GM18861 (cell line): ENCODE results near the gene IQGAP2.

Source experiments
- ATAC-seq: cut with Tn5 transposase; IDR thresholded peaks from one replicate; pipeline ENCODE4 v1.9.1; 2021; ENCODE audit not compliant: unreplicated experiment

IQGAP2 gene

DNA sequence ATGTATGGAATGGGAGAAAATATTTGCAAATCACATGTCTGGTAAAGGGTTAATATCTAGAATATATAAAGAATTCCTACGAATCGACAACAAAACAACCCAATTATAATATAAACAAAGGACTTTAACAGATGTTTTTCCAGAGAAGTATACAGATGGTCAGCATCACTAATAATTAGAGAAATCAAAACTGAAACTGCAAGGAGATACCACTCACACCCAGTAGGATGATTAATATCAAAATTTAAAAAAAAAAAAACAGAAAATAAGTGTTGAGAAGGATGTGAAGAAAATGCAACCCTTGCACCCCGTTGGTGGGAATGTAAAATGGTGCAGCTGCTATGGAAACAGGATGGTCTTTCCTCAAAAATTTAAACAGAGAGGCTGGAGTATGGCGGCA, 278.2 kb downstream of the IQGAP2 start:
- no peak for ATAC-seq

DNA sequence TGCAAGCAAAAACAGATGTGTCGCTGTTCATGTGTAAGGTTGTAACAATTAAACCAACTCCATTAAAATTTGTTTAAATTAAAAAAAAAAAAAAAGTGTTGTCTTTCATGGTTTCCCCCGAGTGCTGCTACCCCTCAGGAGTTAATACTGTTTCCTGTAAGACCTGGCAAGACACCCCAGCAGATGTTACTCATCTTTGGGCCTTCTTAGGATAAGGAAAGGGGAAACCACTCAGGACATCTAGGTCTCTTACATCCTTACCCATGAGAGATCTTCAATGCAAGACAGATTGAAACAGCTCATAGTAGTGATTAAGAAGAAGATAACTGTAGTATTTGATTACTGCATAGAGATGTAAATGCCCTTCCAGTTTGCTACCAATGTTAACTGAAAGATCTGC, 279.3 kb downstream of the IQGAP2 start:
- no peak for ATAC-seq

DNA sequence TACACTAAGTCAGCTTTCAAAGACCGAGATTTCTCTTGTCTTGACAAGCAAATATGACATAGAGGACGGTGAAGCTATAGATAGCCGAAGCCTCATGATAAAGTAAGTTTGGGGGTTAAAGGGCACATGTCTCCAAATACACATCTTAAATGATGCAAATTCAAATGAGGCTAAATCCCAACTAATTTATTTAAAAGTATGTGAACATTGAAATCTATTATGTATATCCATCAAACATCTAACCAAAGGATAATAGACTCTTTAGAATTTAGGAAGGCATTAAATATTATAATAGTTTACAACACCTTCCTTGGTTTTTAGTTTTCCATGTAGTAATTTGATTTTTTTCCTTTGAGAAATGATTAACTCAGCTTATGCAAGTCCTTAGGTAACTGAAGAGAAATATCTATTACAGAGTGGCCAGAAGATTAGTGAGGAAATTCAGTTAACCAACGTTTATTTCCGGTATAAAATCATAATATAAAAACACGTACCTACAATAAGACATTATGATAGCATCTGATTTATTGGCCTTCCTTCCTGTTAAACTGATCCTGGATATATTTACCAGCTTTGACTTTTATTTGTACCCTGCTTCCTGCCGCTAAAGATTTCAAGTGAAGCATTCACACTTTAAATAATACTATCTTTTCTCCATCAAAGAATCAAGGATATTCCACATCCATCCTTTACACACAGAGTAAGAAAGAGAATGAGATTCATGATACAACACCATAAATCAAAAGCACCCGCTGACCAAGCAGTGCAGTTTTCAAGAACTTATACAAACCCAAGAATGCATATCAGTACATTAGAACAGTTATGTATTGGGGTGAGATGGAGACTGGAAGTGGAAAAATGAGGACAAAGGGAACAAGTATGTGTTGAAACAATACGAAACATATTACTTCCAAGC, 281.0 kb downstream of the IQGAP2 start:
- ATAC-seq, result no peak

DNA sequence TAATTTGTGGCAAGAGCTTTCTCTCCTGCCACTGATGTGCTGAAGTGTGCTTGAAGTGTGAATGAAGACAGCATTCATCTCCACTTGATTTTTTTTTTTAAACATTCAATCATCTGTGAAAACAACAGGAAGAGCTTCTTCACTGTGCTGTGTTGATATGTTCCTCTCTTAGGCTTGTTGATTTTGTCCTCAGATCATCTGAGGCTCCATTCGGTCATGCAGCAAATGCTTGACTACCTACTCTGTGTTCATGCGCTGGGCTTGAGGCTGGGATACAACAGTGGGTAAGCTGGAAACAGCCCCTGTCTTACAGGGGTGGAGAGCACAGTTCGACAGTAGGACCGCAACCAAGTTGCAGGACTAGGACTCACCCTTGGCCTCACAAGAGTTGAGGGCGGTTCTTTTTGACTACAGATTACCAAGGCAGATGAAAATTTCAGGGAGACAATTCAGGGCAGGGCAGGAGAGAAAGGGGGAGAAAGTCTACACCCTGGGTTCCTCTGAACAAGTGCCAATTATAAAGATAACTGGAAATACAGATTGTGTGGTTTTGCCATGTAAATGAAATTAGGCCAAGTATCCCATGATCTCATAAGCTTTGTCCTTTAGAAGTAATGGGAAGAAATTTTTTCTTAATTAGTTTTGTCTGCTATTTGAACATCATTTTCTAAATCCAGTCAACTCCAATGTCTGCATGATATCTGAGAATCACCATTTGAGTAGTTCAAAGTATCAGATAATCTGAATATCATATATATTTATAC, 281.9 kb downstream of the IQGAP2 start:
- ATAC-seq, result no peak

DNA sequence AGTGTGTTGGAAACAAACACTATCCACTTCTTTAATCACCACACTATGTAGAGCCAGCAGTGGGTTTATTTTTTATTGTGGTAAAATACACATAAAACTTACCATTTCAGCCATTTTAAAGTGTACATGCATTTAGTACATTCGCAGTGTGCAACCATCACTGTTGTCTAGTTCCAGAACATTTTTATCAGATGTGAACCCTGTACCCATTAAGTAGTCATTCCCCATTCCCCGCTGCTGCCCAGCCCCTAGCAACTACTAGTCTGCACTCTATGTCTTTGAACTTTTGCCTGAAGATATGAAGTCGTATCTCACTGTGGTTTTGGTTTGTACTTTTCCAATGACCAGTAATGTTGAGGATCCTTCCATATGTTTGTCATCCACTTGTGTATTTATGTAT, 282.6 kb downstream of the IQGAP2 start:
- ATAC-seq, result no peak

DNA sequence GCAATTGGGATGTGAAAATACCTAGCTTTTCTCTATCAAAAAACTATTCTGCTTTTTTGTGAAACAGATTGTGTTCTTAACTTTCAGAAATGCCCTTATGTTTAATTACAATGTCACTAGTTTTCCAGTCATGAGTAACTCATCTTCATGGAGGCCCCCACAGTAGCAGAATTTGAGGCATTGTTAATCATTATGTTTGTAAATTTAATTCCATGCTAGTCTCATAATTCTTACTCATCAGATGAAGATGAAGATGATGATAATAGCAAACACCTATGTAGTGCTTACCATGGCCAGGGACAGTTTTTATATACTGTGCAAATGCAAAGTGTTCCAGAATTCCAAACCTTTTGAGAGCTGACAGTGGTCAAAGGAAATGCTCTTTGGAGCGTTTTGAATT, 285.1 kb downstream of the IQGAP2 start:
- no peak for ATAC-seq

DNA sequence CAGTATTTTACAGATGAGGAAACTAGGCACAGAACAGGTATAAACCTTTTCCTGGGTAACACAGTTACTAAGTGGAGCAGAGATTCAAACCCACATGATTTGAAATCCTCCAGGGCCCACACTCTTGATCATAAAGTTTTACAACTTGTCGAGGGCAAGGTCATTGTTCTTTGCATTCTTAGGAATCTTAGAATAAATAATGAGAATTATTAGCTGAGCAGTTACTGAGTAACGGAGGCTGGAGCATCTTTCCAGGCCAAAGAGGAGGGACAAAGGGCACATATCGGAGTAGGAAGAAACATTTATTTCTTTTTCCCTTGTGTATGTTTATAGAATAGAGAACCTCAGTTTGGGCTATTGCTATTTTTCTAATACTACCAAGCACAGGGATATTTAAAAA, 285.8 kb downstream of the IQGAP2 start:
- ATAC-seq, result no peak

DNA sequence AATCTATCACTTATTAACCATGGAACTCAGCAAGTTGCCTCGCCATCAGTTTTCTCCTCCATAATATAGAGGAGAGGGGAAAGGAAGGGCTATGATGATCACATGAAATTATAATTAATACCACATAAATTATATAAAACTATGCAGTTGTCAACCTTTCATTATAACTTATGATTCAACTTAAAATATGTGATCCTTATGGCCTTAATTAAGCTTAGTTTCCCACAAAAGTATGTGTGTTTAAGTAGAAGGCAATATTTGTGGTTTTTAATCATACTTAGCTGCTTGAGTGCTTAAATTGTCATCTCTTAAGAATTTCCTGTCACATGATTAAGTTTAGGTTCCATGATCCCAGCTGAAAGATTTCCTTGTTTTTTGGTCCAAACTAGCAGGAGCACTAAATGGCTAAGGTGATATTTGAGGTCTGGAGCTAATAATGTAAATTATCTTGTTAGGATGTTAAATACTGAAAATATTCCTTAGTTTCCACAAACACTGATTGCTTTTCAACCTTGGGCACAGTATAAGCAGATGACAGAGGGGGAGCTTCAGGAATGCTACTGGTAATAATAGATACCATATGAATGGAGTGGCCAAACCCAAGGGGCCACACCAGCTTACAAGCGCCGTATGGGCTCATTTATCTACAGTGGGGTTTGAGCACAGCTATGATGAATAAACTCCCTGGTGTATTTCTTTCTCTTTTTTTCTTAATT, 286.4 kb downstream of the IQGAP2 start:
- ATAC-seq, result no peak

DNA sequence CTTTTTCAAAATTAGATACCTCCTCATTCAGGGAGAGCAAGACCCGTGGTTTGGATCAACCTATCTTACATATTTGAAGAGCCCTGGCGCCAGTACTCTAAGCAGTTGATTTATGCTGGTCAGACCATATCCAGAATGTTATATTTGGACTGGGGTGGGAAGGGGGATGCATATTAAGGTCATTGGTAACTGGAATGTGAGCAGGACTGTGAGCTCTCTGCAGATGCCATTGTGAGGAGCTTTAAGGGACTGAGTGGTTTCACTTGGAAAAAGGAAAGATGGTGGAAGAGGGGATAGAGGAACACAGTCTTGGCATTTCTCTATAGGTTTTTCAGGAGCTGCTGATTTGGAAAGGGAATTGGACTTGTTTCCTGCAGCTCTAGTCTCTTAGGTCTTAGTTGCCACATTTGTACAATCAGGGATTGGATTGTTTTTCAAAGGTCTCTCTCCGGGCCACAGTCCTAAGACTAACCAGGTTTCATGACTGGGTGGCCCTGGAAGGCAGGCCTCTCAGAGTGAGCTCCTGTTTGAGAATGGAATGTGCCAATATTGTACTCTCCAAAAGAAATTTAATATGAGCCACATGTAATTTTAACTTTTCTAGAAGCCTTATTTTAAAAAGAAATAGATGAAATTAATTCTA, 287.1 kb downstream of the IQGAP2 start:
- ATAC-seq, result no peak

DNA sequence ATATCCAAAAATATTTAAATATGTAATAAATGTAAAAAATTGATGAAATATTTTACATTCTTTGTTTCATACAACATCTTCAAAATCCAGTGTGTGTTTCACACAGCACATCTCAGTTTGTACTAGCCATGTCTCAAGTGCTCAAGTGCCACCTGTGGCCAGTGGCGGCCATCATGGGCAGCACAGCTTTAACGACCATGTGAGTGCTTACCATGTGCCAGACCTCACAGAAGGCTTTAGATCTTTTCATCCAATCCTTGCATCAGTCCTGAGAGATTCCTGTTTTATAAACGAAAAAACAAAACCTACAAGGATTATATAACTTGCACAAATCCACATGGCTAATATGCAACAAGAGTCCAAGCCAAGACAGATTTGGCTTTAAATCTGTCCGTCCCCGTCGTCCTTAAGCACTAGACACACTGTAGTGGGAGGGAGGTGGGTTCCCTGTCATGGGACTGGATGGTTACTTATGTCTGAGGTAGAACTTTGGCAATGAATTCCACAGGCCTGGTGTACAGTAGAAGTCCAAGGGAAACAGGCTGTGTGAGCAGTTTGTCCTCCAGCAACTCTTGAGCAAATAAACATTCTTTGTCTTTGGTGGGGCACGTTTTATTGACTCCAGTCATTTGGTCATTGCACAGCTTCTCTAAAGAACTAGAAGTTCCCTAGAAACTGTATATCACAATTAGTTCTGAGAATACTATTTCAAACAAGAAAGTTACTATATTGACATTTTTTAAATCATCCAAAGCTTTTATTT, 287.8 kb downstream of the IQGAP2 start:
- no peak for ATAC-seq

DNA sequence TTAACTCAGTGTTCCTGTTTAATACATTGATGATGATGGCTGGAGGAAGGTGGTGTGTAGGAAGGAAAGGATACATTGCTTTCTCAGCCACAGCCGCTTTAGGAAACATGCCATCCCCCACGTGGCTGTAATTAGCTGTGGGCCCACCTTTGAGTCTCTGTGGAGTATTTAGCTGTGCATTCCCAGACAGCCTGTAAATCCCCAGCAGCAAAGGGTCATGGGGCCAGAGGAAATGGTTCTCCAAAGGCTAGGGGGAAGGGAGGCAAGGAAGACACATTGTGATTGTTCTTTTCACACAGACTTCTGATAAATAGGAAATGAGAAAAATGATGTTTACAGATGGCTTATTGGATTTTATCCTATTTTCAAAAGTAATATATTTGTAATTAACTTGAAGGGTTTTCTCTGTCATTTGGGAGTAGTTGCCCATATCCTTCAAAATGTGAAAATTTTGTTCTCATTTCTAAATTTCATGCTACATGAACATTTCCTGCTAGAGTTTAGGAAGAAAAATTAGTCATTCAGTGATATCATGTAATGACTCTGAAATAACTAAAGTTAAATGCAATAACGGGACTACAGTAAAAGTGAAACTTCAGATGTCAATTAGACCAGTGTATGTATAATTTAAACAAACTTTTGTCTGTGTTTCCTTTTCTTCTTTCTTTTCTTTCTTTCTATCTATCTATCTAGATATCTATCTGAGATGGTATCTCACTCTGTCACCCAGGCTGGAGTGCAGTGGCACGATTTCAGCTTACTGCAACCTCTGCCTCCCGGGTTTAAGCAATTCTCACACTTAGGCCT, 288.6 kb downstream of the IQGAP2 start:
- ATAC-seq, result peak; percentile 77

DNA sequence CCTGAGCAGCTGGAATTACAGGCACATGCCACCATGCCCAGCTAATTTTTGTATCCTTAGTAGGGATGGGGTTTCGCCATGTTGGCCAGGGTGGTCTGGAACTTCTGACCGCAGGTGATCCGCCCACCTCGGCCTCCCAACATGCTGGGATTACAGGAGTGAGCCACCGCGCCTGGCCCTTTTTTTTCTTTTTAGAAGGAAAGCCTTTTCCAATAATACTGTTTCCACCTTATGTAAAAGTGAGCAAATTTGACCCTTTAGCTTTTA, 289.1 kb downstream of the IQGAP2 start:
- no peak for ATAC-seq

DNA sequence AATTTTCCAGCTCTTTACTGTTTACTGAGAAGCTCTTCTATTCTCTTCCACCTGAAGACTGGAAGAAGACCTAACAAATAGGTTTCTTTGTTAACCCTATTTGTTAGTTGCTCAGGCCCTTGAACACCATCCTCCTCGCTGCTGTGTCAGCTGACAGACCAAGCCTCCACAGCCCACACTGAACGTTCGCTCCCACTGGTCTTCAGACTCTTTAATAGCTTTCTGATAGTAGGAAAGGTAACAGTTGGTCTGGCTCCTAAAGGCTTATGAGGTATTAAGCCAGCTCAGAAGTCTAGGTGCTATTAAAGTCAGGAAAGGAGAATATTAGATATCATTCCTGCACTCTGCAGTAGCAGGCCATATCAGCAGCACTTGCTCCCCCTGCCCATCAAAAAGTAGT, 289.6 kb downstream of the IQGAP2 start:
- no peak for ATAC-seq

DNA sequence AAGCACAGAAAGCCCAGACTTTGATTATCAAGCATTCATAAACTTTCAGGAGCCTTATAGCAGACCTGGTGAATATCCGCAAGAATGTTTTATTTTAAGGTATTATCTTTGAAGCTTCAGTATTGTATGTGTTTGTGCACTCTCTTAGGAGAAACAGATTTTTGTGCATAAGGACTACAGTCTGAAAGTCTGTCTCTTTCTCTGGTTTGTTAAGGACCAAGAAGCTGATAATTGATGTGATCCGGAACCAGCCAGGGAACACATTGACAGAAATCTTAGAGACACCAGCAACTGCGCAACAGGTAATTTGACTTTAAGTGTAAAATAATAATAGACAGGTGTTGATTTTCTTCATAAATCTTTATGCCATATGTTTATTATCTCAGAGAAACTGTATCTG, 290.1 kb downstream of the IQGAP2 start:
- no peak for ATAC-seq

DNA sequence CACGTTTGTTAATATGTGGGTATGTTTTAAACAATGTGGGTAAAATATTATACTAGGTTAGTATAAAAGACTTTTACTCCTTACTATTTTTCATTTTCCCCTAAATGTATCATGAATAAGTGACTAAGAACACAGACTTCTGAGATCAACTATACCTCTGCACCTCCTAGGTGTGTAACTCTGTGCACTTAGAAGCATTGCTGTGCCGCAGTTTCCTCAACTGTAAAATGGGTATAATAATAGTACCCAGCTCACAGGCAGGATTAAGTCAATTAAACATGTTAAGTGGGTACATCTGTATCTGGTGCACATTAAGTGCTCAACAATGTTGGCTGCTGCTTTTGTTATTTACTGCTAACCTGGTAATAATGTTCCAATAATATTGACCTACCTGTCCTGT, 291.2 kb downstream of the IQGAP2 start:
- ATAC-seq, result no peak

DNA sequence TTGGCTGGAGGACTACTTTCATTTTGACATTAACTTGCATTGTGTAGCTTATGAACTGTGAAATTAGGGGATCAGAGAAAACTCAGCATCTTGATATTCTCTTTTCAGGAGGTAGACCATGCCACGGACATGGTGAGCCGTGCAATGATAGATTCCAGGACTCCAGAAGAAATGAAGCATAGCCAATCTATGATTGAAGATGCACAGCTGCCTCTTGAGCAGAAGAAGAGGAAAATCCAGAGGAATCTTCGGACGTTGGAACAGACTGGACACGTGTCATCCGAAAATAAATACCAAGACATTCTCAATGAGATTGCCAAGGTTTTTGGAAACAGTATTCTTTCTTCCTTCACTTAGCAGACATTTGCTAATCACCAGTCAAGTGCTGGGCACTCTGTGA, 292.3 kb downstream of the IQGAP2 start:
- no peak for ATAC-seq

DNA sequence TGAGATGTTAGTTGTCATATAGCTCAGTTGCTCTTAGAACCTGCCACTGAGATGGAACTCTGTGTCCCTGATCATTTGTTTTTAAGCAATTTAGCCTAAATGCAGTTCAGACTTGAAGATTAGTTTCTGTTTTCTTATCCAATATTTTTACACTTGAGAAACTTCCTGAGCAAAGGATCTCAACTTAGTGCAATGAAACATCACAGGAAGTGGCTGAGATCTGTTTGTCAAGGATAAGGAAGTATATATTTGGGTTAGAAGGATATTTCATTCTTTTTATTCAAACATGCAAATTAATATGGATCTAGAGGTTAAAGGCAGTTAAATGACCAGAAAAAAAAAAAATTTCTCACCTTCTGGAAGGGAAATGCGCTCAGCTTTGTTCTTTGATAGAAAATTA, 293.2 kb downstream of the IQGAP2 start:
- no peak for ATAC-seq

DNA sequence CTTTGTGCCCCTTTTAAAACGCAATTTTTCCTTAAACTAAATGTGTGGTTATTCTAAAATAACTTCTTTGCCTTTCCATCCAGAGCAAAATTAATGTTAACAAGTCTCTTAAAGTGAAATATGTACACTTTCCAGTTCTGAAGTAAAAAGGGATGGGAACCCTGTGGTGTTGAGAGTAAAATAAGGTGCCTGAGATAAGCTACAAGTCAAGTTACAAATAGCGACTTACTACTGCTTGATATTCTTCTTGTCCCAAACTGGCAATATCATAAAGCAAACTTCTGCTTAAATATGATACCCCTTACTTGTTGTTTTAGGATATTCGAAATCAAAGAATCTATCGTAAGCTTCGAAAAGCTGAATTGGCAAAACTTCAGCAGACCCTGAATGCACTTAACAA, 294.6 kb downstream of the IQGAP2 start:
- no peak for ATAC-seq

DNA sequence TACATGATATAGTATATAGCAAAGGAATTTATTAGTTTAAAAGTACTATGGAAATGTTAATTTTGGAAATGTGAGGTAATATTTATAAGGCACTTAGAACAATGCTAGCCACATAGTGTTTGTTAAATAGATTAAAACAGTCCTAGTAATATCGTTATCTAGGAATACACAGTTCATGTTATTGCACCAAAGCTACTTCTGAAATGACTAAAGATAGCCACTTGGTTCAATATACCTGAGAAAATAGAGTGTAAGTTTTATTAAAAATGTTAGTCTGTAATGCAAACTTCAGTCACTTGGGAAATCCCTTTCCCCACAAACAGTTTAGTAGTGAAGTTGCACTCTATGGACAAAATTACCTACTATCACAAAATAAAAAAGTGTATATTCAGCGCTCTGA, 297.5 kb downstream of the IQGAP2 start:
- no peak for ATAC-seq

DNA sequence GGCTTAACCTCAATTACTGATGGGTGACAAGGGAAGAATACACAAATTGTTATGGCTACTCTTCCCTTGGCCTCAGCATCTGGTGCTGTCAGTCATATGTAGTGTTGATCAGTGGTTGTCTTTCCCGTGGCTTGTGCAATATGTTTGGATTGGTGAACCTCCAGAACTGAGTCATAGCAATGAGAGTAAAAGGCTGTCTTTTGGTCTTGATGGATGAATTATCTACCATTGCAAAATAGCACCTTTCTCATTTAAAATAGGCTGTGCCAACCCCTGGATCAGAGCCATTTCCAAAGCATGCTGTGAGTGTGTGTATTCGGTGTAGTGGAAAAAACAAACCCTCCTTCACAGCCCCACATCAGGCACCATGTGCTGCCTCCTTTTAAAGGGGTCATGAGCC, 298.2 kb downstream of the IQGAP2 start:
- no peak for ATAC-seq
